H9 (cell line): Measurements from ENCODE around the gene MRPL23. TPM values are rescaled to one million over a fixed set of nuclear protein-coding genes. Genes with fewer than 3 reads are reported as not detected.

Experiments used
- DNase-seq: peaks from one replicate; pipeline ENCODE4 v3.0.0-alpha.2; 2017
- H2AFZ ChIP-seq: one replicate; pipeline ENCODE4 v1.6.1; 2013; ENCODE audit warnings: mild to moderate bottlenecking, low read length, control low read depth, moderate library complexity
- H2AK5ac ChIP-seq: 2 replicates; pipeline ENCODE4 v1.6.1; 2013; ENCODE audit warnings: low read length, control low read depth, mixed read lengths; ENCODE audit not compliant: insufficient read length
- H2BK120ac ChIP-seq: one replicate; pipeline ENCODE4 v1.6.1; 2013; ENCODE audit warnings: low read depth, mild to moderate bottlenecking, low read length, control low read depth, inconsistent platforms; ENCODE audit not compliant: poor library complexity, severe bottlenecking
- H2BK12ac ChIP-seq: 2 replicates; pipeline ENCODE4 v1.6.1; 2013; ENCODE audit warnings: low read length, control low read depth, mixed read lengths, low read depth; ENCODE audit not compliant: insufficient read length
- H2BK15ac ChIP-seq: 2 replicates; pipeline ENCODE4 v1.6.1; 2013; ENCODE audit warnings: low read depth, low read length, control low read depth
- H2BK20ac ChIP-seq: one replicate; pipeline ENCODE4 v1.6.1; 2013; ENCODE audit warnings: low read depth, mild to moderate bottlenecking, low read length, control low read depth, inconsistent platforms; ENCODE audit not compliant: poor library complexity, severe bottlenecking
- H2BK5ac ChIP-seq: 2 replicates; pipeline ENCODE4 v1.6.1; 2013; ENCODE audit warnings: low read length, control low read depth, mixed read lengths; ENCODE audit not compliant: insufficient read length
- H3K14ac ChIP-seq: 2 replicates; pipeline ENCODE4 v1.6.1; 2013; ENCODE audit warnings: low read length, control low read depth; ENCODE audit not compliant: insufficient read depth
- H3K18ac ChIP-seq: 2 replicates; pipeline ENCODE4 v1.6.1; 2013; ENCODE audit warnings: low read depth, mild to moderate bottlenecking, mixed read lengths, low read length, control low read depth; ENCODE audit not compliant: insufficient read length
- H3K23ac ChIP-seq: 2 replicates; pipeline ENCODE4 v1.6.1; 2013; ENCODE audit warnings: low read length, control low read depth, mixed read lengths, low read depth; ENCODE audit not compliant: insufficient read length
- H3K23me2 ChIP-seq: 2 replicates; pipeline ENCODE4 v1.6.1; 2013; ENCODE audit warnings: low read depth, mild to moderate bottlenecking, mixed read lengths, low read length, control low read depth; ENCODE audit not compliant: insufficient read length, poor library complexity, severe bottlenecking
- H3K27ac ChIP-seq: 2 replicates; pipeline ENCODE4 v1.5.1; 2013; ENCODE audit warnings: low read length, control low read depth, mixed read lengths, low read depth; ENCODE audit not compliant: insufficient read length
- H3K27me3 ChIP-seq: 2 replicates; pipeline ENCODE4 v1.6.1; 2013; ENCODE audit warnings: low read length, control low read depth, inconsistent platforms; ENCODE audit not compliant: insufficient read depth
- H3K4ac ChIP-seq: 2 replicates; pipeline ENCODE4 v1.6.1; 2013; ENCODE audit warnings: low read depth, mild to moderate bottlenecking, control low read depth, inconsistent platforms, low read length, moderate library complexity
- H3K4me1 ChIP-seq: 2 replicates; pipeline ENCODE4 v1.6.1; 2013; ENCODE audit warnings: low read length, control low read depth, inconsistent platforms; ENCODE audit not compliant: insufficient read depth
- H3K4me2 ChIP-seq: 2 replicates; pipeline ENCODE4 v1.6.1; 2013; ENCODE audit warnings: low read length, control low read depth, mixed read lengths; ENCODE audit not compliant: insufficient read length, insufficient read depth
- H3K56ac ChIP-seq: 2 replicates; pipeline ENCODE4 v1.6.1; 2013; ENCODE audit warnings: low read depth, mild to moderate bottlenecking, mixed read lengths, low read length, control low read depth; ENCODE audit not compliant: insufficient read length
- H3K79me1 ChIP-seq: 2 replicates; pipeline ENCODE4 v1.6.1; 2013; ENCODE audit warnings: low read depth, mild to moderate bottlenecking, moderate library complexity, low read length, control low read depth, inconsistent platforms; ENCODE audit not compliant: insufficient read depth, poor library complexity, severe bottlenecking
- H3K79me2 ChIP-seq: 2 replicates; pipeline ENCODE4 v1.6.1; 2013; ENCODE audit warnings: low read length, control low read depth, inconsistent platforms; ENCODE audit not compliant: insufficient read depth
- H3K9ac ChIP-seq: 2 replicates; pipeline ENCODE4 v1.6.1; 2013; ENCODE audit warnings: low read length, control low read depth, mixed read lengths; ENCODE audit not compliant: insufficient read length; ENCODE audit errors: extremely low read depth
- H3K9me3 ChIP-seq: one replicate; pipeline ENCODE4 v1.6.1; 2013; ENCODE audit warnings: low read depth, low read length, inconsistent platforms; ENCODE audit not compliant: control insufficient read depth
- H3T11ph ChIP-seq: one replicate; pipeline ENCODE4 v1.6.1; 2013; ENCODE audit warnings: mild to moderate bottlenecking, low read length, control low read depth, inconsistent platforms
- H4K20me1 ChIP-seq: one replicate; pipeline ENCODE4 v1.6.1; 2013; ENCODE audit not compliant: control insufficient read depth, insufficient read length, insufficient read depth
- H4K5ac ChIP-seq: 2 replicates; pipeline ENCODE4 v1.6.1; 2013; ENCODE audit warnings: low read depth, mild to moderate bottlenecking, mixed read lengths, low read length, control low read depth; ENCODE audit not compliant: insufficient read length
- H4K8ac ChIP-seq: replicated peaks from 2 replicates; pipeline ENCODE4 v1.6.1; 2013; ENCODE audit warnings: low read length, control low read depth, mixed read lengths, low read depth; ENCODE audit not compliant: insufficient read length
- H4K91ac ChIP-seq: 2 replicates; pipeline ENCODE4 v1.6.1; 2013; ENCODE audit warnings: low read depth, mild to moderate bottlenecking, moderate library complexity, mixed read lengths, low read length, control low read depth; ENCODE audit not compliant: insufficient read length
- H3K27ac Mint-ChIP-seq, 3 experiments: 2 replicates in 2 of 3; 3 replicates in 1 of 3; pipeline ENCODE4 v1.8.0; 2020 to 2021; ENCODE audit warnings: mixed read lengths in 3 of 3, mild to moderate bottlenecking in 1 of 3, moderate library complexity in 1 of 3
- H3K27me3 Mint-ChIP-seq: 2 replicates; pipeline ENCODE4 v1.8.0; 2021; ENCODE audit warnings: low read depth, mild to moderate bottlenecking, moderate library complexity, mixed read lengths
- H3K36me3 Mint-ChIP-seq, 3 experiments: 2 replicates in 2 of 3; 3 replicates in 1 of 3; pipeline ENCODE4 v1.8.0; 2020 to 2021; ENCODE audit warnings: low read depth in 3 of 3, mixed read lengths in 3 of 3; ENCODE audit not compliant: insufficient read depth in 1 of 3
- H3K4me1 Mint-ChIP-seq, 2 experiments: 2 replicates each; pipeline ENCODE4 v1.8.0; 2020; ENCODE audit warnings: mixed read lengths in 2 of 2
- H3K4me3 Mint-ChIP-seq, 2 experiments: 2 replicates in 1 of 2; 3 replicates in 1 of 2; pipeline ENCODE4 v1.8.0; 2020 to 2021; ENCODE audit warnings: mild to moderate bottlenecking in 2 of 2, mixed read lengths in 2 of 2, moderate library complexity in 1 of 2
- H3K9me3 Mint-ChIP-seq, 2 experiments: 2 replicates in 1 of 2; 3 replicates in 1 of 2; pipeline ENCODE4 v1.8.0; 2020; ENCODE audit warnings: mild to moderate bottlenecking in 2 of 2, mixed read lengths in 2 of 2, moderate library complexity in 1 of 2
- CTCF ChIP-seq: fragments of 200-600 bp; sonication (generic); conservative IDR thresholded peaks from 3 replicates; pipeline ENCODE4 v1.8.0; 2021; ENCODE audit warnings: antibody characterized with exemption, mild to moderate bottlenecking
- WGBS: extraction: QIAGEN DNeasy Blood & Tissue Kit; methylation state at CpG from one replicate; pipeline ENCODE4 v1.1.7; 2013; ENCODE audit warnings: missing lambda C conversion rate, low lambda C conversion rate, mixed read lengths; ENCODE audit not compliant: insufficient read length; ENCODE audit errors: extremely low coverage; 5-methylcytosine and 5-hydroxymethylcytosine counted together
- total RNA-seq: library from RNA; stranded (reverse); gene quantifications from 2 replicates; pipeline ENCODE4 v1.2.1, GENCODE V29; 2021

The MRPL23 gene
- total RNA-seq, 1 experiment from 2014 or later: 67.3 TPM

GRCh38 chr11:1912289-1912878 is 34.7 kb upstream of the MRPL23 start:
- no peaks in the 10 kb centered on the region for H3K9me3 ChIP-seq
- H3K27me3 ChIP-seq: no peaks in the 10 kb centered on the region
- H3K4me1 ChIP-seq: 0 out of 2 replicates have a peak, but pooled peaks cover 3% of the 10 kb centered on the region
- no peak overlapping the region for H3K14ac ChIP-seq
- no peak overlapping the region for H2BK12ac ChIP-seq
- peaks cover 20% of the 10 kb centered on the region for H3K27me3 Mint-ChIP-seq
- H3K23ac ChIP-seq: no peak overlapping the region
- no peak overlapping the region for H4K5ac ChIP-seq
- H3K27ac Mint-ChIP-seq: no peak overlapping the region
- H3K4ac ChIP-seq: no peak overlapping the region
- no peak overlapping the region for H3K9ac ChIP-seq
- H2AK5ac ChIP-seq: no peak overlapping the region
- no peak overlapping the region for H2BK5ac ChIP-seq
- H3K27ac ChIP-seq: no peak overlapping the region
- H3K79me2 ChIP-seq: no peaks in the 10 kb centered on the region
- WGBS: no CpG with 5 or more reads among the region's 13 CpGs
- no peak overlapping the region for H4K8ac ChIP-seq
- H3K9me3 Mint-ChIP-seq: peaks cover 6 to 8% of the 10 kb centered on the region in 2 experiments; a peak in 4 of 5 replicates
- no peak for TF ChIP-seq CTCF
- H3K56ac ChIP-seq: no peak overlapping the region
- H3K4me2 ChIP-seq: no peak overlapping the region
- no peak overlapping the region for H3T11ph ChIP-seq
- no peak overlapping the region for H4K91ac ChIP-seq
- H3K4me1 Mint-ChIP-seq: peaks cover 13 to 14% of the 10 kb centered on the region in 2 experiments
- no peak overlapping the region for H2AFZ ChIP-seq
- H3K79me1 ChIP-seq: no peaks in the 10 kb centered on the region
- no peak overlapping the region for H2BK15ac ChIP-seq
- no peak overlapping the region for H2BK120ac ChIP-seq
- DNase-seq: no peak
- no peaks in the 10 kb centered on the region; a peak in 1 of 7 replicates for H3K36me3 Mint-ChIP-seq
- H4K20me1 ChIP-seq: no peaks in the 10 kb centered on the region
- H3K4me3 Mint-ChIP-seq: no peak overlapping the region
- H2BK20ac ChIP-seq: no peak overlapping the region
- H3K18ac ChIP-seq: no peak overlapping the region
- peaks cover 2% of the 10 kb centered on the region for H3K23me2 ChIP-seq
